Neural cell (in vitro differentiated cells): ENCODE measurements around the gene ZDHHC3. TPM values are rescaled to one million over a fixed set of nuclear protein-coding genes. Genes with fewer than 3 reads are reported as not detected.

ENCODE experiments used
- H2AFZ ChIP-seq: fragments of 200-600, 300-800 bp; sonication (generic), shearing (Covaris generic); 2 replicates; pipeline ENCODE4 v1.6.0; 2014; ENCODE audit warnings: low read depth, mild to moderate bottlenecking, antibody characterized with exemption, low read length, moderate library complexity
- H3F3A ChIP-seq: fragments of 200-600 bp; shearing (Covaris generic); 2 replicates; pipeline ENCODE4 v1.6.1; 2016; ENCODE audit warnings: mild to moderate bottlenecking, moderate library complexity, mixed read lengths, antibody characterized with exemption, low read length; ENCODE audit not compliant: insufficient read depth, poor library complexity, severe bottlenecking
- H3K27ac ChIP-seq: fragments of 200-600, 300-800 bp; sonication (generic), shearing (Covaris generic); 2 replicates; pipeline ENCODE4 v1.5.1; 2014; ENCODE audit warnings: mild to moderate bottlenecking, low read length, moderate library complexity
- H3K27me3 ChIP-seq: fragments of 300-800, 200-600 bp; sonication (generic), shearing (Covaris generic); 2 replicates; pipeline ENCODE4 v1.6.0; 2014; ENCODE audit warnings: mild to moderate bottlenecking, low read depth, low read length, moderate library complexity; ENCODE audit not compliant: insufficient read depth
- H3K36me3 ChIP-seq: fragments of 300-800, 200-600 bp; sonication (generic), shearing (Covaris generic); 2 replicates; pipeline ENCODE4 v1.5.1; 2014; ENCODE audit warnings: mild to moderate bottlenecking, antibody characterized with exemption, low read length, moderate library complexity; ENCODE audit not compliant: insufficient read depth
- H3K4me2 ChIP-seq: fragments of 300-800, 200-600 bp; sonication (generic), shearing (Covaris generic); 2 replicates; pipeline ENCODE4 v1.6.0; 2014; ENCODE audit warnings: mild to moderate bottlenecking, low read length
- H3K4me3 ChIP-seq: fragments of 300-800, 200-600 bp; sonication (generic), shearing (Covaris generic); 2 replicates; pipeline ENCODE4 v1.5.1; 2014; ENCODE audit warnings: mild to moderate bottlenecking, low read length, moderate library complexity
- H3K79me2 ChIP-seq: fragments of 200-600 bp; shearing (Covaris generic); replicated peaks from 2 replicates; pipeline ENCODE4 v1.6.0; 2014; ENCODE audit warnings: mild to moderate bottlenecking, low read length, moderate library complexity; ENCODE audit not compliant: insufficient read depth
- H3K9ac ChIP-seq: fragments of 300-800, 200-600 bp; sonication (generic), shearing (Covaris generic); 2 replicates; pipeline ENCODE4 v1.6.1; 2016; ENCODE audit warnings: mild to moderate bottlenecking, low read length, mixed read lengths
- H3K9me2 ChIP-seq: fragments of 200-600 bp; shearing (Covaris generic); 2 replicates; pipeline ENCODE4 v1.6.1; 2016; ENCODE audit warnings: mild to moderate bottlenecking, low read length, mixed read lengths; ENCODE audit not compliant: insufficient read depth
- H3K9me3 ChIP-seq: fragments of 200-600, 300-800 bp; sonication (generic), shearing (Covaris generic); 2 replicates; pipeline ENCODE4 v1.6.1; 2016; ENCODE audit warnings: mild to moderate bottlenecking, mixed run types, low read length, moderate library complexity, mixed read lengths
- H4K20me1 ChIP-seq: fragments of 200-600 bp; shearing (Covaris generic); 2 replicates; pipeline ENCODE4 v1.6.1; 2016; ENCODE audit warnings: mild to moderate bottlenecking, mixed run types; ENCODE audit not compliant: insufficient read depth
- EP300 ChIP-seq: fragments of 450-650 bp; conservative IDR thresholded peaks from 2 replicates; pipeline ENCODE4 v1.6.1; 2014; ENCODE audit warnings: antibody characterized with exemption, mild to moderate bottlenecking, moderate library complexity; ENCODE audit not compliant: poor library complexity, severe bottlenecking
- EZH2 ChIP-seq: fragments of 200-600, 300-800 bp; shearing (Covaris generic), sonication (generic); IDR thresholded peaks from 2 replicates; pipeline ENCODE4 v1.6.1; 2014; ENCODE audit warnings: antibody characterized with exemption, low read length, borderline replicate concordance, mild to moderate bottlenecking; ENCODE audit not compliant: insufficient read depth, poor library complexity, severe bottlenecking
- MXI1 ChIP-seq: fragments of 450-650 bp; conservative IDR thresholded peaks from 2 replicates; pipeline ENCODE4 v1.6.1; 2014; ENCODE audit warnings: antibody characterized with exemption, mild to moderate bottlenecking; ENCODE audit not compliant: poor library complexity, severe bottlenecking
- POLR2AphosphoS5 ChIP-seq: IDR thresholded peaks from 2 replicates; pipeline ENCODE4 v1.6.1; 2012
- RAD21 ChIP-seq: fragments of 450-650 bp; conservative IDR thresholded peaks from 2 replicates; pipeline ENCODE4 v1.6.1; 2014; ENCODE audit warnings: antibody characterized with exemption, mild to moderate bottlenecking, moderate library complexity
- SMC3 ChIP-seq: fragments of 450-650 bp; conservative IDR thresholded peaks from 2 replicates; pipeline ENCODE4 v1.6.1; 2014; ENCODE audit warnings: antibody characterized with exemption, mild to moderate bottlenecking, moderate library complexity; ENCODE audit not compliant: poor library complexity
- TAF1 ChIP-seq: IDR thresholded peaks from 2 replicates; pipeline ENCODE4 v1.6.1; 2012; ENCODE audit warnings: low read depth
- polyA plus RNA-seq: library from polyadenylated mRNA; depleted of rRNA; stranded (reverse); fragments of >200 nt; gene quantifications from 2 replicates; pipeline ENCODE4 v1.2.3, GENCODE V29; 2014
- TF ChIP-seq, protein P1 (sequence below): fragments of 450-650 bp; IDR thresholded peaks from 2 replicates; pipeline ENCODE4 v1.5.1; 2014; ENCODE audit warnings: antibody characterized with exemption, mild to moderate bottlenecking, moderate library complexity; ENCODE audit not compliant: poor library complexity, severe bottlenecking
- TF ChIP-seq, protein P2 (sequence below): IDR thresholded peaks from 2 replicates; pipeline ENCODE4 v1.6.1; 2012; ENCODE audit warnings: borderline replicate concordance

ZDHHC3 gene
- polyA plus RNA-seq, 1 donor from 2014 or later, result 35.8 TPM

DNA sequence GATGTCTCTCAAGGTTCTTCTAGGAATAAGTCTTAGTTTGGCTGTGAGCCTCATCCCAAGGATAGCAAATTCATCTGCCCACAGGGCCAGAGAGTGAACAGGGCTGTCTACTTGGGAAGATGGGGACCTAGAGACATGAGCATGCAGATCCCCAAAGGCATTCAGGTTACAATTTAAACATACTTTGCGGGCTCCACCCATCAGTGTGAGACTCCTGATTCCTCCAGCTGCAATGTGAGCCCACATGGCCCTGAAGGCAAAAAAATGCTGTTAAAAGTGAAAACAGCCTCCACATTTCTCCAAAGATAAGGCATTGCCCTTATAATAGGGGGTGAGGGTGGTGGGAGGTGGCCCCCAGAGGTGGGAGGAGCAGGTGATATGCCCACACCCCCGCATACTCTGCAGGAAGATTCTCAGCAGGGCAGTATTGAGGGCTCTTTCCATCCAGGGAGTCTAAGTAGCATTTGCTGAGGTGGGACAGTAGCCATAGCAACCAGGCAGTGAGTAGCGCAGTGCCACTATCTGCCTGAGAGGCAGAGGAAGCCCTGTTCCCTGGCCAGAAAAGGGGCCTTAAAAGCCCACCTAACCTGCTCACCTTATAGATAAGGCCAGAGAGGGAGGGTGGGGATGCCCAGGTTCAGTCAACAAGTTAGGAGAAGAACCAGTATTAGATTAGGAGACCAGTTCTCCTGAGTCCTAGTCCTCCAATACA, 70.4 kb downstream of the ZDHHC3 start:
- TF ChIP-seq SMC3 (no peak), EZH2 (no peak), TAF1 (no peak), RAD21 (no peak)
- TF ChIP-seq, protein P1, sequence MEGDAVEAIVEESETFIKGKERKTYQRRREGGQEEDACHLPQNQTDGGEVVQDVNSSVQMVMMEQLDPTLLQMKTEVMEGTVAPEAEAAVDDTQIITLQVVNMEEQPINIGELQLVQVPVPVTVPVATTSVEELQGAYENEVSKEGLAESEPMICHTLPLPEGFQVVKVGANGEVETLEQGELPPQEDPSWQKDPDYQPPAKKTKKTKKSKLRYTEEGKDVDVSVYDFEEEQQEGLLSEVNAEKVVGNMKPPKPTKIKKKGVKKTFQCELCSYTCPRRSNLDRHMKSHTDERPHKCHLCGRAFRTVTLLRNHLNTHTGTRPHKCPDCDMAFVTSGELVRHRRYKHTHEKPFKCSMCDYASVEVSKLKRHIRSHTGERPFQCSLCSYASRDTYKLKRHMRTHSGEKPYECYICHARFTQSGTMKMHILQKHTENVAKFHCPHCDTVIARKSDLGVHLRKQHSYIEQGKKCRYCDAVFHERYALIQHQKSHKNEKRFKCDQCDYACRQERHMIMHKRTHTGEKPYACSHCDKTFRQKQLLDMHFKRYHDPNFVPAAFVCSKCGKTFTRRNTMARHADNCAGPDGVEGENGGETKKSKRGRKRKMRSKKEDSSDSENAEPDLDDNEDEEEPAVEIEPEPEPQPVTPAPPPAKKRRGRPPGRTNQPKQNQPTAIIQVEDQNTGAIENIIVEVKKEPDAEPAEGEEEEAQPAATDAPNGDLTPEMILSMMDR, result no peak
- TF ChIP-seq, protein P2, sequence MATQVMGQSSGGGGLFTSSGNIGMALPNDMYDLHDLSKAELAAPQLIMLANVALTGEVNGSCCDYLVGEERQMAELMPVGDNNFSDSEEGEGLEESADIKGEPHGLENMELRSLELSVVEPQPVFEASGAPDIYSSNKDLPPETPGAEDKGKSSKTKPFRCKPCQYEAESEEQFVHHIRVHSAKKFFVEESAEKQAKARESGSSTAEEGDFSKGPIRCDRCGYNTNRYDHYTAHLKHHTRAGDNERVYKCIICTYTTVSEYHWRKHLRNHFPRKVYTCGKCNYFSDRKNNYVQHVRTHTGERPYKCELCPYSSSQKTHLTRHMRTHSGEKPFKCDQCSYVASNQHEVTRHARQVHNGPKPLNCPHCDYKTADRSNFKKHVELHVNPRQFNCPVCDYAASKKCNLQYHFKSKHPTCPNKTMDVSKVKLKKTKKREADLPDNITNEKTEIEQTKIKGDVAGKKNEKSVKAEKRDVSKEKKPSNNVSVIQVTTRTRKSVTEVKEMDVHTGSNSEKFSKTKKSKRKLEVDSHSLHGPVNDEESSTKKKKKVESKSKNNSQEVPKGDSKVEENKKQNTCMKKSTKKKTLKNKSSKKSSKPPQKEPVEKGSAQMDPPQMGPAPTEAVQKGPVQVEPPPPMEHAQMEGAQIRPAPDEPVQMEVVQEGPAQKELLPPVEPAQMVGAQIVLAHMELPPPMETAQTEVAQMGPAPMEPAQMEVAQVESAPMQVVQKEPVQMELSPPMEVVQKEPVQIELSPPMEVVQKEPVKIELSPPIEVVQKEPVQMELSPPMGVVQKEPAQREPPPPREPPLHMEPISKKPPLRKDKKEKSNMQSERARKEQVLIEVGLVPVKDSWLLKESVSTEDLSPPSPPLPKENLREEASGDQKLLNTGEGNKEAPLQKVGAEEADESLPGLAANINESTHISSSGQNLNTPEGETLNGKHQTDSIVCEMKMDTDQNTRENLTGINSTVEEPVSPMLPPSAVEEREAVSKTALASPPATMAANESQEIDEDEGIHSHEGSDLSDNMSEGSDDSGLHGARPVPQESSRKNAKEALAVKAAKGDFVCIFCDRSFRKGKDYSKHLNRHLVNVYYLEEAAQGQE, result no peak
- Histone ChIP-seq H3K27me3 (no peaks in the 10 kb centered on the region), H3K79me2 (no peaks in the 10 kb centered on the region), H3K9me2 (no peaks in the 10 kb centered on the region), H3K4me3 (no peak overlapping the region), H3K9me3 (no peaks in the 10 kb centered on the region), H4K20me1 (no peaks in the 10 kb centered on the region), H3F3A (no peaks in the 10 kb centered on the region), H2AFZ (no peak overlapping the region), H3K36me3 (no peaks in the 10 kb centered on the region), H3K27ac (no peak overlapping the region), H3K4me2 (no peak overlapping the region), H3K9ac (no peak overlapping the region)

DNA sequence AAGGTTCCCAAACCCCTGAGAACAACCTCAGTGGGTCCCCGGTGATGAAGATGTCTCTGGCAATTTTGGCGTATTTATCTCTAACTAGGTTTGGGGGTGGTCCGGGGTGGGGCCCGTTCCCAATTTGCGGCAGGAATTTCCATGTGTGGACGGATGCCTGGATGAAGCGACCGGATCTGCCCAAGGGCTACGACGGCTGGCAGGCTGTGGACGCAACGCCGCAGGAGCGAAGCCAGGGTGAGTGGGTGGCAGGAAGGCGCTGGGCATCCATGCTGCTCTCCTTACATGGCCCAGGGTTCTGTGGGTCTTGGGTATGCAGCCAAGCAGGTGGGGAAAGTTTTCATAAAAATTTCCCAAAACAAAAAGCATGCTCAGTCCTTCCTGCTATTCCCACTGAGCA, 72.2 kb downstream of the ZDHHC3 start:
- Histone ChIP-seq H3K9me3 (no peaks in the 10 kb centered on the region), H3F3A (no peaks in the 10 kb centered on the region), H3K4me2 (no peak overlapping the region), H3K9ac (no peak overlapping the region), H3K4me3 (no peak overlapping the region), H3K27me3 (no peaks in the 10 kb centered on the region), H3K9me2 (no peaks in the 10 kb centered on the region), H3K36me3 (no peaks in the 10 kb centered on the region), H3K79me2 (no peaks in the 10 kb centered on the region), H2AFZ (no peak overlapping the region), H3K27ac (no peak overlapping the region), H4K20me1 (no peaks in the 10 kb centered on the region)
- TF ChIP-seq, protein P2, result no peak
- TF ChIP-seq MXI1, result no peak
- TF ChIP-seq SMC3, result no peak
- no peak for TF ChIP-seq EZH2
- TF ChIP-seq EP300, result no peak
- TF ChIP-seq TAF1, result no peak
- TF ChIP-seq, protein P1, result no peak
- no peak for TF ChIP-seq RAD21
- no peak for TF ChIP-seq POLR2AphosphoS5
